A204.1 (cell line): ENCODE data around the gene HTATSF1.

Experiments
- FAIRE-seq: peaks from 2 replicates; lab custom pipeline; 2012; peaks lifted over from hg19 to GRCh38; lab: Jason Lieb, UNC

The HTATSF1 gene, protein sequence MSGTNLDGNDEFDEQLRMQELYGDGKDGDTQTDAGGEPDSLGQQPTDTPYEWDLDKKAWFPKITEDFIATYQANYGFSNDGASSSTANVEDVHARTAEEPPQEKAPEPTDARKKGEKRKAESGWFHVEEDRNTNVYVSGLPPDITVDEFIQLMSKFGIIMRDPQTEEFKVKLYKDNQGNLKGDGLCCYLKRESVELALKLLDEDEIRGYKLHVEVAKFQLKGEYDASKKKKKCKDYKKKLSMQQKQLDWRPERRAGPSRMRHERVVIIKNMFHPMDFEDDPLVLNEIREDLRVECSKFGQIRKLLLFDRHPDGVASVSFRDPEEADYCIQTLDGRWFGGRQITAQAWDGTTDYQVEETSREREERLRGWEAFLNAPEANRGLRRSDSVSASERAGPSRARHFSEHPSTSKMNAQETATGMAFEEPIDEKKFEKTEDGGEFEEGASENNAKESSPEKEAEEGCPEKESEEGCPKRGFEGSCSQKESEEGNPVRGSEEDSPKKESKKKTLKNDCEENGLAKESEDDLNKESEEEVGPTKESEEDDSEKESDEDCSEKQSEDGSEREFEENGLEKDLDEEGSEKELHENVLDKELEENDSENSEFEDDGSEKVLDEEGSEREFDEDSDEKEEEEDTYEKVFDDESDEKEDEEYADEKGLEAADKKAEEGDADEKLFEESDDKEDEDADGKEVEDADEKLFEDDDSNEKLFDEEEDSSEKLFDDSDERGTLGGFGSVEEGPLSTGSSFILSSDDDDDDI

DNA sequence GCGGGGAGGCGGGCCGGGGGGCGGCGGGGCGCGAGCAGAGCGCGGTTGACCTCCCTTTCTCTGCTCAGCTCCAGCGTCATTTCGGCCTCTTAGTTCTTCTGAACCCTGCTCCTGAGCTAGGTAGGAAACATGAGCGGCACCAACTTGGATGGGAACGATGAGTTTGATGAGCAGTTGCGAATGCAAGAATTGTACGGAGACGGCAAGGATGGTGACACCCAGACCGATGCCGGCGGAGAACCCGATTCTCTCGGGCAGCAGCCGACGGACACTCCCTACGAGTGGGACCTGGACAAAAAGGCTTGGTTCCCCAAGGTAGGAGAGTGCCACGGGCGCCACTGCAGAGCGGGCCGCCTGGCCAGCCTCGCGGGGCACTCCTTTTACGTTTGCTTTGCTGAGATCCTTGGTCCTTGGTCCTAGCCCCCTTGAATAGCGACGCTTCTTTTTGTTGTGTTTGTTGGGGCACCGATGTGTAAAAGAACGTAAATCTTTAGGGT is at the start of gene HTATSF1:
HTATSF1 (plus strand) TSS at position 37 of the 497 bp plus-strand sequence; CDS start at position 130, 93 bp downstream.
- no peak for FAIRE-seq

DNA sequence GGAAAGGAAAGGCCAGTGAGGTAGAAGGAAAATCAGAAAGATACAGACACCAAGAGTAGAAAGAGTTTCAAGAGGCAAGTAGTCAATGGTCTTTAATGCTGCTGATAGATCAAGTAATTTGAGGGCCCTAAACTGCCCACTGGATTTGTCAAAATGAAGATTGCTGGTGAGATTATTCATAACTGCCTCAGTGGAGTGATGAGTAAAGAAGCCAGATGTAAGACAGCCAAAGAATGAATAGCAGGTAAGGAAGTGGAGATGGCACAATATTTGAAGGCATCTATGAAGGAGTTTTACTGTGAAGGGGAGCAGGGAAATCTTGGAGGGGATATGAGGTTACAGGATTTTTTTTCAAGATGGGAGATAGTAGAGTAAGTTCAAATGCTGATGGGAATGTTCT is 49.4 kb upstream of the HTATSF1 start:
- no peak for FAIRE-seq

DNA sequence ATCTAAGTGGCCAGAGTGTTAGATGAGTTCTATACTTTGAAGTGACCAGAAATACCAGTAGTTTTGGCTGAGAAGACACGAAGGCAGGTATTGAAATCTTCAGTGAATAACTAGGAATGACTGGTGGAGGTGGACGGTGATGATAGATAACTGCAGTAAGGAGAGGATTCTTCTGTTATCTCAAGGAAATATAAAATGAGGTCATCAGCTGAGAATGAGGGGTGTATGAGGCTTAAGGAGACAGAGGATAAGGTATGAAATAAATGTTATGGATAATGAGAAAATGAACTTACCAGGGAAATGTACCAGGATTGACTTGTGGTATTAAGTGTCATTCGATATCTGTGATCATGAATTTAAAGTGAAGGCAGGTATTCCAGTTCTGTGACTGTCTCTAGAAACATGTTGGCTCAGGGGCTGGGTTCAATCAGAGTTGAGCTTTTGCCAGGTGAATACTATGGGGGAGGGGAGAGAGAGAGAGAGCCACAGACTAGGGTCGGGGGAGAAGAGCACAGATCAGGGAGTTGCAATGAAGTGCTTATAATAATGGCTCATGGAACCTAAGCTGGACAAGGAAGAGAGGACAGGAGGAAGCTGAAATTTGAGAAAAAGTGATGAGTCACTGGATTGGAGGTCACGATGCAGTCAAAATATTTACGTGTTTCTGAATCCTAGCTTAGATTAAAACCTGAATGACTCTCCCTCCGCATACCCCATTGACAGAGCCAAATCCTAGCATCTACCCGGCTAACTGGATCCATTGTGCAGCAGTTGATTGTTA is 47.2 kb upstream of the HTATSF1 start:
- no peak for FAIRE-seq

DNA sequence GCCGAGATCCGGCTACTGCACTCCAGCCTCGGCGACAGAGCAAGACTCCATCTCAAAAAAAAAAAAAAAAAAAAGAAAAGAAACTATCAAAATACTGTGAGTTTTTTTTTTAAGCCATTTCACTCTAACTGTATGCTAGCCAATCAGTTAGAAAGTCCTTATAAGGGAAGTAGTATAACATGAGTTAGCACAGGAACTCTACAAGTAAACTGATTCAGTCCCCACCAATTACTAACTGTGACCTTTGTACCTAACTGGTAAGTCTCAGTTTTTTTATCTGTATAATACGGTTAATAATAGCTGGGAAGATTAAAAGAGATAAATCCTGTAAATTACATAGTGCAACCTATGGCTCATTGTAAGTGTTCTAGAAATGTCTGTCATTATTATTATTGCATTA is 44.8 kb upstream of the HTATSF1 start:
- FAIRE-seq = no peak

DNA sequence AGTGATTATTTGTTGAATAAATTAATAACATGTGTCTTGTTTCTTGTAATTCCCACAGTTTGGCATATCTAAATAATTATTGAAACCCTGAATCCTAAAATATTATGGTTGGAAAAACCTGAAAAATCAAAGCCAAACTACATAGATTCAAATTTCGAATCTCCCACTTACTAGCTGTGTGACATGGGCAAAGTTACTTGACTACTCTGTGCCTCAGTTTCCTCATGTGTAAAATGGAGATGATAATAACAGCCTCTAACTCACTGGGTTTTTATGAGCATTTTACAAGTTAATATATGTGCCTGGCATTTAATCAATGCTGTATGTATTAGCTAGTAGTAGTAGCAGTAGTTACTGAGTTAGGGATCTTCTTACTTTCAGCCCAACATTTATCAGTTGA is 44.3 kb upstream of the HTATSF1 start:
- FAIRE-seq = no peak

DNA sequence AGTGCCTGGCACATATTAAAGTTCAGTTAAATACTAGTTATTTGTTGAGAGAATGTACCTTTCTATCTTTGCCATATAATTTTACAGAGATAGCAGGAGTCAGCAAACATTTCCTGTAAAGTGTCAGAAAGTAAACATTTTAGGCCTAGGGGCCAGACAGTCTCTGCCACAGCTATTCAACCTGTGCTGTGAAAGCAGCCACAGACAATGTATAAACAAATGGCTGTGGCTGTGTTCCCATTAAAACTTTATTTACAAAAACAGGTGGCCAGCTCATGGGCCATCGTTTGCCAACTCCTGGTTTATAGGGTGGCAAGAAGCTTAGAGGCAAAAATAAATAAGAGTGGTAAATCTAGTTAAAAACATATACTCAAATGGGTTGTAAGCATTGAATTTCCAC is 43.6 kb upstream of the HTATSF1 start:
- FAIRE-seq = no peak

DNA sequence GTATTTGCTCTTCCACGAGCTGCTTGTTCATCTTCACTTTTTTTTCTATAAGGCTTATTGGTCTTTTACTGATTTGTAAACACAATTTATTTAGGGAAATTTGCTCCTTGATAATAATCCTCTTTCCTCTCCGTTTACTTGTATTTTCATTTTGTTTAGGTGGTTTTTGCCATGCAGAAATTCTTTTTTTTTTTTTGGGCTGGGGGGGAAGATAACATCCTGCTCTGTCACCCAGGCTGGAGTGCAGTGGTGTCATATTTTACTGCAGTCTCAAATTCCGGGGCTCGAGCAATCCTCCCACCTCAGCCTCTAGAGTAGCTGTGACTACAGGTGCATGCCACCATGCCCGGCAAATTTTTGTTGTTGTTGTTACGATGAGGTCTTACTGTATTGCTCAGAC is 41.3 kb upstream of the HTATSF1 start:
- FAIRE-seq = no peak

DNA sequence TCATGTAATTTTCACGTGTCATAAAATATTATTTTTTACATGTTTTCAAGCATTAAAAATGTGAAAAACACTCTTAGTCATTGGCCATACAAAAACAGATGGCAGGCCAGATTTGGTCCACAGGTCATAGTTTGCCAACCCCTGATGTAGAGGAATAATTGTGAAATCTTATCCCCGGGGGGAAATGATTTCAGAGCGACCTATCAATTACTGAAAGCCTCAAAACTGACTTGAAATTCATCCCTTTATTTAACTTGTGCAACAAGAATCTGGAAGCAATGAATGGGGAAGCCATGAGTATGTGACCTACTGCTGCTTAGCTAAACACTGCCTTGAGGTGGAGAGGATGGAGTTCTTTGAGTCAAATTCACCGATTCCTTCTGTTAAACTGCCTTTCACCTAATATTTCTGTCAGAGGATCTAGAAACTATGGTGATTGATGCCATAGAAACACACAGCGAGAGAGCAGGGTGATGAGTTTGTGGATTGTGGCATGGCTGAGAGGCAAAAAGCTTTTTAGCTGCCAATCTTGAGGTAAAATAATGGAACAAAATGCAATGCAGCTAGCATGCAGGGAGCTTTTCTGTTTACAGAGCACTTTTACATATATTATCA is 40.0 kb upstream of the HTATSF1 start:
- no peak for FAIRE-seq

DNA sequence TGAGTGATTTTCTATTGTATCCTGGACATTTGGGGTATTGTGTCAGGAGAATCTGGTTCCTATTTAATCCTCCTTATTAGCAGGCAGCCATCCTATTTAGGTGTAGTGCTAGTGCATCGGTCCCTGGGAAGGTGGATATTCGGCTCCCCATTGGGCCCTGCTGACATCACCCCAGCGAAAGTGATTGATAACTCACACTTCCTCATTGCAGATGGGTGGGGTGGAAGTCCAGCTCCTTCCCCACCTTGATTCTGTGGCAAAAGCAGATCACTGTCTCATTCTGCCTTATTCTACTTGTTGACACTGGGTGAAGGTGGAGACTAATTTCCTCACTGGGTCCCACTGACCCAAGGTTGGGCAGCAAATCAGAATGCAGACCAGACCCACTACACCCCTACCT is 32.8 kb upstream of the HTATSF1 start:
- no peak for FAIRE-seq

DNA sequence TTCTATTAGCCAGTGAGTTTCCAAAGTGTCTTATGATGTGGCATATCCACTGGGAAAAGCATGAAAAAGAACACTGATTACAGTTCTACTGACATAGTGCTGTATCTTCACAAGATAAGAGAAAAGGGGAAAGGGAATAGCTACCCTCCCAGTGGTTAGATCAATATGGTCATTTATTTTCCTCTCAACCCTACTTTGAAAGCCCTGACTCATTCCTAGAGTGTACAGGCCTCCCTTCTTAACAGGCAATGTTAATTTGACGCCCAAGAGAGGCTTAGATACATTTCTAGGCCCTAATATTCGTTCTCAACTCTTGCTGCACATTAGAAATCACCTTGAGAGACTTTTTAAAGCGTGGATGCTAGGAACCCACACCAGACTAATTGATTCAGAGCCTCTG is 30.1 kb upstream of the HTATSF1 start:
- FAIRE-seq = no peak

DNA sequence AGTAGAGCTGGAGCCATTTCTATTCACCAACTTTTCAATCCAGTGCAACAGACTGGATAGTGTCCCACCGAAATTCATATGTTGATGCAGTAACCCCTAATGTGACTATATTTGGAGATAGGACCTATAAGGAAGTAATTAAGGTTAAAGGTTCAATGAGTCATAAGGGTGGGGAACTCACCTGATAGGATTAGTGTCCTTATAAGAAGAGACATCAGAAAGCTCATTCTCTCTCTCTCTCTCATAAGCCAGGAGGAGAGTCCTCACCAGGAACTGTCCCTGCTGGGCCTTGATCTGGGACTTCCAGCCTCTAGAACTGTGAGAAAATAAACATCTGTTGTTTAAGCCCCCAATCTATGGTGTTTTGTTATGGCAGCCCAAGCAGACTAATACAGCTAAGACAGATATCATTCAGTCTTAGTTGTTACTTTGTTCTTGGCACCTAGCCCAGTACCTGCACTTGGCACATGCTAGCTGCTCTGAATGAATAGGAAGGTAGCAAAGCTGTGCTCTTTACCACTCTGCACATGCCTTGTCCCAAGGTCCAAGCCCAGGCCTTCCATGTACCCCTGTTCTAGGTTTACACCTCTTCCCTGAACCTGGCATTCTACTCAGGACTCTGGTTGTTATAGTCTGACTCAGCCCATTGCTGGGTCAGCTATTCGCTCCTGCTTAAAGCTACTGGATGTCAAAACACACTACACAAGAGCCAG is 28.8 kb upstream of the HTATSF1 start:
- no peak for FAIRE-seq

DNA sequence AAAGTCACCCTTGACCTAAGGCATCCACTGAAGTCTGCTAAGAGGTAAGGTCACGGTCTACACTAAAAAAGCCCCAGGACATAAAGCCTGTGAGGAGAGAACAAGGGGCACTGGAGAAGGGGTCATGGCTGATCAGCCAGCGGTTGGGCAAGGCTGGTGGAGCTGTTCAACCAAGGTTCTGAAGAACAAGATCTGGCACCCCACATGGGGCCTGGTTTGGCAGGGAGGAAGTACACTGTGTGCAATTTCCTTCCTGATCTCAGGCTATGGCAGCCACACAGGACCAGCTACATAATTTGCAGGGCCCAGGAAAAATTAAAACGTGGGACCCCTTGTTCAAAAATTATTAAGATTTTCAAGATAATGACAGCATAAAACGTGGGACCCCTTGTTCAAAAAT is 23.7 kb upstream of the HTATSF1 start:
- no peak for FAIRE-seq

DNA sequence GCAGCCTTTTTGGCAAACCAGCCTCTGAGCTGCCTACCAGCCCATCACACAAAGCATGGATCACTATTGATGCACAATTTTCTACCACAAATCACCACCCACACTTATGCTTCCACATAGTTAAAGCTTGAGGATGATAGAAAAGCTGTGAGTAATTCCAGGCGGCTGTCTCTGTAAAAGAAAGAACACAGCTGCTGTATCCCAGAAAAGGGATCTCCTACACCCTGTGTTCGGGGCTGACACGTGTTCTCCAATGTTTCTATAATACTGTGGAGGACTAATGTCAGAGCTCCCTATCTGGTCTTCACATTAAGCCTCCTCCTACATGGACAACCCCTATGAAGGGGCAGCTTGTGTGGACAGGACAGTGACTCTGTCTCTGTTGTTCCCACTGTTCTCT is 22.2 kb upstream of the HTATSF1 start:
- FAIRE-seq = no peak

DNA sequence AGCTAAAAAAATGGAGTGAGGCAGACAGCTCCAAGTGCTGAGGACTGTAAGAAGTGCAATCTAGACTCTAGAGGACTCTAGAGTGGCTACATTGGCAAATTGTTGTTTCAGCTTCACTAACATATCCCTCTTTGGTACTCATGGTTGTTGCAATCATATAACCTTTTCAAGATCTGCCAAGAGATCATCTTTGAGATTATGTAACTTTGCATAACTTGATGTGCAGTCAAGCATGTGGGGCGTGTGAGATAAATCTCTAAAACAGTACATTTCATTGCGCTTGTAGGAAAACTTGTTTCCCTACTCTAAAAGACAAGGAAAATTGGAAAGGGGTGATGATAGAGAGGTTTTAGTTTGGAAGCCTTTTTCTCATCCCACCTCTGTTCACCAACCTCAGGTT is 20.9 kb upstream of the HTATSF1 start:
- FAIRE-seq = no peak

DNA sequence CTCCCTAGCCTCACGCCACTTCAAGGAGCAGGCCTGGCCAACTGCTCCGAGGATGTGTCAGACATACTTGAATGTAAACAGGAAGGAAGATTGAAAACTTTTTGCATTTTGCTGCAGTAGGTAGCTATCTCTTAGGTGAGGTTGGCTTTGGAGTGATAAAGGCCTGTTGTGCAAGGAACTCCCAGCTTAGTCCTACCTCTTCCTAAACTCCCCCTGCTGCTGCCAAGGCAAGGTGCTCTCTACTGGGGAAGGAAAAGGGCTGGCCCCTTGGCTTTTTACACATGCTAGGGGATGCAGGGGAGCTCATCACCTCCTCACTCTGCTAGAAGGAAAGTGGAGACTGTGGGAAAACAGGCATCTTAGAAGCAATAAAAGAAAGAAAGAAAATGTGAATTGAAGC is 20.4 kb upstream of the HTATSF1 start:
- no peak for FAIRE-seq

DNA sequence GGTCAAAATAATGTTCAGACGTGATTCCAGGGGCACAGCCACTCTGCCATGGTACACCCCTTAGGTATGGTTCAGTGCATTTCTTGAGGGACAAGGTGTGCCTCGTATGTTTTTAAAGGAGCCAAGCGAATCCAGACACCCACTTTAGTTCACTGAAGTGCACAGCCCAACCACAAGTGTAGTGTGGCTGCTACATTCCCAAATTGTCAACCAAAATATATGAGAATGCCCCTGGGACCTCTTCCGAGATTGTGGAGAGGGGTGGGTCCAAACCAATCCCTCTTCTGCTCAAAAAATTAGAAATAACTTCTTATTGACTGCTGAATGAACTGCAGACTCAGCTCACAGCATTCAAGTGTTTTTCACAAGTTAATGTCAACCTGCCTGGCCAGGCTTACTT is 17.0 kb upstream of the HTATSF1 start:
- no peak for FAIRE-seq

DNA sequence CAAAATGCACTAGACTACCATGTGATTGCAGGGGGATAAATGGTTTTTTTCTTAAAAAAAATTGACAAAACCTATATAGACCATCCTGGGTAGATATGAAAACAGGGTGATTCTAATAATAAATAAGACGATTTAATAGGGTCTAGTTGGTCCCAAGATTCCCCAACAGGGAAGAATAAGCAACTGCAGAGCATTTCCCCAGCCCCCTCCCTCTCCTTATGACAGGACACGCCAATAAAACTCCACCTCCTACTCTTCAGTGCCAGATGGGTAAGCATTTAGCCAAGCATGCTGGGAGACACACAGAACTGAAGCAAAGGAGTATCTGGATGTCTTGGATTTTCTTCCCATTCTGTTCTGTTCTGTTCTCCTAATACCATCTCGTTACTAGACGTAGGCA is 9.7 kb upstream of the HTATSF1 start, which contains the start of gene BRS3:
BRS3 (plus strand) TSS at position 301 of the 400 bp plus-strand sequence. CDS start 168 bp downstream, outside the sequence.
- no peak for FAIRE-seq

DNA sequence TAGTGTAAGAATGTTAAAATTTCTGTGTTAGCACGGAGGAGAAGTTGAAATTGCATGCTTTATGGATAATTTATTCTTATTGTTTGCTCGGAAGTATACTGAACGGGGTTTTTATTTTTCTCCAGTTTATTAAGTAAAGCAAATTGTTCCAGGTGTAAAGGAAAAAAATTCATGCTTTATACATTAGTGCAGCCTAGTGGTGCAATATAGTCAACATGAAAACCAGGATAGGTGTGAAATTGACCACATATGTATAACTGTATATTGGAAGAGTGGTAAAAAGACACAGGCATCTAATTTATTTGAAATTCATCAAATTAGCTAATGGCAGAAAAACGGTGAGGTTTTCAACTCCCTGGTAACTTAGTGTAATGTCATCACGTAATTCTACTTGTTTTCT is 8.7 kb upstream of the HTATSF1 start:
- FAIRE-seq = no peak

DNA sequence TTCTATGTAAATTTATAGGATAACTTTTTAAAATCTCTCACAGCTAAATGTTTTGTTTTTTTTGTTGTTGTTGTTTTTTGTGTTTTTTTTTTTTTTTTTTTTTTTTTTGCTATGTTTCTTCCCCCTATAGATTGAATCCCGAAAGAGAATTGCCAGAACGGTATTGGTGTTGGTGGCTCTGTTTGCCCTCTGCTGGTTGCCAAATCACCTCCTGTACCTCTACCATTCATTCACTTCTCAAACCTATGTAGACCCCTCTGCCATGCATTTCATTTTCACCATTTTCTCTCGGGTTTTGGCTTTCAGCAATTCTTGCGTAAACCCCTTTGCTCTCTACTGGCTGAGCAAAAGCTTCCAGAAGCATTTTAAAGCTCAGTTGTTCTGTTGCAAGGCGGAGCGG is 5.6 kb upstream of the HTATSF1 start:
- FAIRE-seq = no peak

DNA sequence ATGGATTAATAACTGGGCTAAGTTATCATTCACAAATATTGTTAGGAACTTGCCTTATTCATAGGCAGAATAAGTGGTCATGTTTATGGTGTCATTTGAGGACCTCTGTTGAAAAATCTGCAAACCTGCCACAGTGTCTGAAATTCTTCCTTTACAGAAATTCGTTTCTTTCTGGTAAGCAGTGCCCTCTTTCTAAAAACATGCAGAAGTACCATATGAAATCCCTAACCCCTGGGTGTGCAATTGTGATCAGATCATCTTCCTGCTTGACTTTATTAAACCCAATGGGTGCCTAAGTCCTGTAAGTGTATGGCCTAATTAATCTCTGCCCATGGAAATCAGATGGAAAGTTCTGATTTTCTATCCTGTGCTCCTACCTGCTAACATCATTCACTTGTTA is 4.4 kb upstream of the HTATSF1 start:
- FAIRE-seq = no peak

DNA sequence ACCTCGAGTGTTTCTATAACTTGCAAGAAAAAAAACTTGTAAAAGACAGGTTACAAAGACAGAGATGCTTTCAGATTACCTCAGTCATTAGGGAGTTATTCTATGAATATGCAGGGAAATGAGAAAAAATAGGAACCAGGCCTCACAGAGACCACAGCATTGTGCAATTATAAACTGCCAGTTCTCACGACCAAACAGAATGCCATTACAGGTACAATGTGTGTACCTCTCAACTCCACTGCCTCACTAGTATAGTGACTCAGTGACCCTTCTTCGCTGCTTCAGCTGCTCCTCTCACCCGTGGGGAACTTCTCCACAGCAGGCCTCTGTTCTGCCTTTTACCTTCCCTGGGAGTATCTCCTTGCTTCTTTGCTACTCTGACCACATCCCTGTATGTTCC is 2.3 kb upstream of the HTATSF1 start:
- FAIRE-seq = no peak
